Measurements from ENCODE around the gene EPC1.
"Not testable (repeated sequence)": the region's sequence is repeated elsewhere in the genome, so short reads cannot be mapped to it uniquely, and the experiment has no call there.

EPC1 gene

DNA sequence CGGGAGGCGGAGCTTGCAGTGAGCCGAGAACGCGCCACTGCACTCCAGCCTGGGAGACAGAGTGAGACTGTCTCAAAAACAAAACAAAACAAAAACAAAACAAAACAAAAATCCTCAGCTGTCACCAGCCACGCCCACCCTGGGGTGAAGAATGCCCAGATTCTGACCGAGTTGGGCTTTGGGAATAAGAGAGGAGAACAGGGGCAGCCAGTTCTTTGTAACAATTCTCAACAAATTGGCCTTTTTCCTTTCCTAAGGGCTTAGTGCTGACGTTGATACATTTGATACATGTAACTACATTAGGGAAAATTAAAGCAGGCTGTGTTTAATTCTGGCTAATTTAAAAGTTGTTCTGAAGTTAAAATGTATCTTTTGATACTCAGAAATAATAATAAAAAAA is 121.0 kb downstream of the EPC1 start:
- DNase-seq, result no peak

DNA sequence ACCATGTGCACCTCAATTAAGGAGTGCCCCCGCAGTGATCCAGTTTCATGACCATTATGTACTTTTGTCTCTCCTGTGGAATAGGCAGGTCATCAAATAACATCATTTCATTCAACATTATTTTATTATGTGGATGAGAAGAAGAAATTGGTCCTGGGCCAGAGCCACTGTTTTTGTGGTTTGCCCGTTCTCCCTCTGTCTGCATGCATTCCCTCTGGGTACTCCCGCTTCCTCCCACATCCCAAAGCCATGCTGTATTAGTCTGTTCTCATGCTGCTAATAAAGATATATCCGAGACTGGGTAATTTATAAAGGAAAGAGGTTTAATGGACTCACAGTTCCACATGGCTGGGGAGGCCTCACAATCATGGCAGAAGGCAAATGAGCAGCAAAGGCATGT is 124.6 kb downstream of the EPC1 start:
- not testable (repeated sequence) for DNase-seq

DNA sequence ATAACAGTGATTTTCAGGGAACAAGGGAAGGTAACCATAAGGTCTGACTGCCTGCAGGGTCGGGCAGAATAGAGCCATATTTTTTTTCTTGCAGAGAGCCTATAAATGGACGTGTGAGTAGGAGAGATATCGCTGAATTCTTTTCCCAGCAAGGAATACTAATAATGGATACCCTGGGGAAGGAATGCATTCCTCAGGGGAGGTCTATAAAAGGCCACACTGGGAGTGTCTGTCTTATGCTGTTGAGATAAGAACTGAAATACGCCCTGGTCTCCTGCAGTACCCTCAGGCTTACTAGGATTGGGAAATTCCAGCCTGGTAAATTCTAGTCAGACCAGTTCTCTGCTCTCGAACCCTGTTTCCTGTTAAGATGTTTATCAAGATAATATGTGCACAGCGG is 127.8 kb downstream of the EPC1 start:
- DNase-seq, result not testable (repeated sequence)

DNA sequence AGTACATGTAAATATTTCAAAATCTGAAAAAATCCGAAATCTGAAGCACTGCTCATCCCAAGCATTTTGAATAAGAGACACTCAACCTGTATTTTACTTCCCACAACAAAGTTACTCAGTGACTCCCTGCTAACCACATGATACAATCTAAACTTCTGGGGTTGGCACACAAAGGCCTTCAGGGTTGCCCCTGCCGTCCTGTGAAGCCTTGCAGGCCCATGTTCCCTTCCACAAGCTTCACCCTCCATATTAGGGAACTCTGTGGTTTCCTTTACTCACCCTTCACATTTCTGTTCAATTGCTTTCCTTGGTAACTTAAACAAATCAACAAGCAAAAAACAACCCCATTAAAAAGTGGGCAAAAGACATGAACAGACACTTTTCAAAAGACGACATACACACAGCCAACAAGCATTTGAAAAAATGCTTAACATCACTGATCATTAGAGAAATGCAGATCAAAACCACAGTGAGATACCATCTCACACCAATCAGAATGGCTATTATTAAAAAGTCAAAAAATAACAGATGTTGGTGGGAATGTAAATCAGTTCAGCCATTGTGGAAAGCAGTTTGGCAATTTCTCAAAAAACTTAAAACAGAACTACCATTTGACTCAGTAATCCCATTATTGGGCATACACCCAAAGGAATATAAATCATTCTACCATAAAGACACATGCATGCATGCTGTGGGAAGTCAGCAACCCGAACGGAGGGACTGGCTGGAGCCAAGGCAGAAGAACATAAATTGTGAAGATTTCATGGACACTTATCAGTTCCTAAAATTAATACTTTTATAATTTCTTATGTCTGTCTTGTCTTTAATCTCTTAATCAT is 128.5 kb downstream of the EPC1 start:
- DNase-seq, result not testable (repeated sequence)
